Middle frontal gyrus (tissue), 1 donor: ENCODE results near the gene CNTRL.
"Not testable (repeated sequence)": the region's sequence is repeated elsewhere in the genome, so short reads cannot be mapped to it uniquely, and the experiment has no call there.

Source experiments
- DNase-seq: peaks from one replicate; pipeline ENCODE4 v3.0.0-alpha.2; 2015; ENCODE audit warnings: low spot score; ENCODE audit errors: extremely low spot score

CNTRL gene

GRCh38 chr9:121071756-121072421, 2.9 kb upstream of the CNTRL start:
- DNase-seq = no peak

- DNase-seq = no peak
These were observed 1.7 kb upstream of the CNTRL start for GRCh38 chr9:121073038-121073437.

DNA sequence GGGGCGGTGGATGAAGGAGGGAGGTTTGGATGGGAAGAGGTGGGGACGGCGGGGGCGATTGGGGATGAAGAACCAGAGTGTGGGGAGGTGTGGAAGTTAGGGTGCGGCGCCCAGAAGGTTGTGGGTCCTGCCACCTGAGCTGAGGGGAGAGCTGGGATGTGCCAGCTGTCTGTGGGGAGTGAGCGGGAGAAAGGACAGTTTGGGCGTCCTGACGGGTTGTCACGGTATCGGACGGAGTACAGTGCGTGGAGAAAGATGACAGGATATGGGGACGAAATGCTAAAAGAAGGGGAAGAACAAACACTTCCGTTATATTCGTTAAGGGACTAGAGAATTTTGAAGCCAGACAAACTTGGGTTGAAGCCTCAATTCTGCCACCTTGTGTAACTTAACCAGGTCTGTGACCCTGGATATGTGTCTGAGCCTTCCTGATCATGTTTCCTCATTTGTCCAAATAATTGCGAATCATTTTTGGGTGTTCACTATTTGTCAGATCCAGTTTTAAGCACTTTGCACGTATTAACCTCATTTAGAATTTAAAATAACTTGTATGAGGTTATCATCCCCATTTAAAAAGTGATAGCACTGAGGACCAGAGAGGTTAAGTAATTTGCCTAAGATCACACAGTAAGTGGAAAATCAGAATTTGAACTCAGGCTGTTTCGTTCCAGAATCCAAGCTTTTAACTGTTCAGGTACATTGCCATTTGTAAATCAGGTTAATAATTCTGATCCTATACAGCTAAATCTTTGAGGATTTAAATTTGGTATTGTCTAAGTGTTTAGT, 689 bp downstream of the CNTRL start:
- no peak for DNase-seq

DNA sequence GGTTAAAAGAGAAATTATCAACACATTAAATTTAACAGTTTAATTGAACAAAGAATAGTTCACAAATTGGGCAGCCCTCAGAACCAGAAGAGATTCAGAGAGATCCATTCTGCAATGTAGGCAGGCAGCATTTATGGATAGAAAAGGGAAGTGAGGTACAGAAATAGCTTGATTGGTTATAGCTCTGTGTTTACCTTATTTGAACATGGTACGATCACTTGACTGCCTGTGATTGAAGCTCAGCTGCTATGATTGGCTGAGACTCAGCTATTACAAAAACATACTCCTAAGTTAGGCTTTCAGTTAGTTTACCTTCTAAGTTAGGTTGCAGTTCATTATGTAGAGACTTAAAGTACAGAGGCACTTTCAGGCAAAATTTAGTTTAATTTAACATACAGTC, 7.3 kb downstream of the CNTRL start:
- no peak for DNase-seq

- no peak for DNase-seq
These were observed 10.9 kb downstream of the CNTRL start for GRCh38 chr9:121085661-121086060.

- no peak for DNase-seq
These were observed 13.8 kb downstream of the CNTRL start for GRCh38 chr9:121088576-121088975.

GRCh38 chr9:121090743-121091142, 16.0 kb downstream of the CNTRL start:
- DNase-seq = not testable (repeated sequence)

DNA sequence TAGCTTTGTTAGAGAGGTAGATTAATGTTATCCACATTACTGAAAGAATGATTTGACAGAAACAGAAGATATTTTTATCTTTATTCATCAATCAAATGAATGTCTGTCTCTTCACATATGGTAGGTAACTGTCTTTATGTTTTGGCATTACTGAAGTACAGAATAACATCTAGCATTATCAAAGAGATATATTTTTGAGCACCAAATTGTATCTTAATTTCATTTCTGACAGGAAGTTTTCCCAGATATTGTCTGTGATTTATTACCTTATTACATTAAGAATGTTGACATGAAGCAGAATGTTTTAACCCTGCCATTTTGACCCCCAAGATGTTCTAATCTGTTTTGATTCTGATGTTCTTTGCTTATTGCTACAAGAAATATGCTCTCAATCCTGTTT, 20.3 kb downstream of the CNTRL start:
- DNase-seq = no peak

- DNase-seq = no peak
These were observed 23.9 kb downstream of the CNTRL start for GRCh38 chr9:121098567-121099198.

DNA sequence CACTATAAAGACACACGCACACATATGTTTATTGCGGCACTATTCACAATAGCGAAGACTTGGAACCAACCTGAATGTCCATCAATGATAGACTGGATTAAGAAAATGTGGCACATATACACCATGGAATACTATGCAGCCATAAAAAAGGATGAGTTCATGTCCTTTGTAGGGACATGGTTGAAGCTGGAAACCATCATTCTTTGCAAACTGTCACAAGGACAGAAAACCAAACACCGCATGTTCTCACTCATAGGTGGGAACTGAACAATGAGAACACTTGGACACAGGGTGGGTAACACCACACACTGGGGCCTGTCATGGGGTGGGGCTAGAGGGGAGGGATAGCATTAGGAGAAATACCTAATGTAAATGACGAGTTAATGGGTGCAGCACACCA, 29.3 kb downstream of the CNTRL start:
- not testable (repeated sequence) for DNase-seq

DNA sequence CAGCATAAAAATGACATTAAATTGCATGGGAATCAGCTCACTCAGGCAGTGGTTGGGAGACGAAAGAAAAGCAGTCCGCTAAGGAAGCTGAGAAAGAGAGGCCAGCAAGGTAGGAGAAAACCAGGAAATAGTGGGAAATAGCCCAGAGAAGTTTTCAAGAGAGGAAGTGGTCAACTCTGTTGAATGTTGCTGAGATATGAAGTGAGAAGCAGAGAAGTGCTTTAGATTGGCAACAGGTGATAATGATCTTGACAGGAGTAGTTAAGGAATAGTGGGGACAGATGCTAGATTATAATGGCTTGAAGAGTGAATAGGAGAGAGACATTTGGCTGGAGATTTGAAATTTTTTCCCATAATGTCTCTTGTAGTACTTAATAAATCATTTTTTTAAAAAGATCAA, 30.8 kb downstream of the CNTRL start:
- DNase-seq = no peak

DNA sequence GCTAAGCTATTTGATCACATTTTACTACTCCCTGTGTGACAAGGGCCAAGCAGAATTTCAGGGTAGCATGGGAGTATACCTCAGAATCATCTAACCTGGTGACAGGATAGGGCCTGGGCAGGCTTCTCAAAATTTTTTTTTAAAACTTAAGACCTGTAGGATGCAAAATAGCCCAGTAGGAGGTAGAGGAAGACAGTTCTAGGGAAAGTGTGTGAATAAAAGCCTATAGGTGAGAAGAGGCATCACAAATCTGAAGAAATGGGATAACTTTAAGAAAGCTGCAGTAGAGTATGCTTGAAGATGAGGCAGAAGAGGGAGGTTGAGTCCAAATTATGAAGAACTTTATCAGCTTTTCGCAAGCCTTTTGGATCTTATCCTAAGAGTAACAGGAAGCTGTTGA, 32.3 kb downstream of the CNTRL start:
- no peak for DNase-seq

DNA sequence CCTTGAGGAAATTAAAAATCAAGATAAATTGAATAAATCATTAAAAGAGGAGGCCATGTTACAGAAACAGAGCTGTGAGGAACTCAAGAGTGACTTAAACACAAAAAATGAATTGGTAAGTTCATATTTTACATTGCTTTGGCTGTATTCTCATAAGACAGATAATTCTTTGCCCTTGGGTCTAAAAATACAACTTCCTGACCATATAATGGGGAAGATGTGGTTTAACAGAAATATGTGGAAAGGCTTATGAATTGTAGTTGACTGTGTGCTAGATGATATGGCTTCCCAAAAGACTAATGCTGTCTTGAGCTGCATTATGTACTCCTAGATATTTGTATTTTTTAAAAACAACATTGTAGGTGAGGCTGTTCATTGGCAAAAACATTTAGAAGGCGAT, 33.1 kb downstream of the CNTRL start:
- no peak for DNase-seq

- no peak for DNase-seq
These were observed 40.7 kb downstream of the CNTRL start for GRCh38 chr9:121115466-121115865.

- no peak for DNase-seq
These were observed 43.5 kb downstream of the CNTRL start for GRCh38 chr9:121118266-121118665.

- no peak for DNase-seq
These were observed 45.6 kb downstream of the CNTRL start for GRCh38 chr9:121120386-121120785.

DNA sequence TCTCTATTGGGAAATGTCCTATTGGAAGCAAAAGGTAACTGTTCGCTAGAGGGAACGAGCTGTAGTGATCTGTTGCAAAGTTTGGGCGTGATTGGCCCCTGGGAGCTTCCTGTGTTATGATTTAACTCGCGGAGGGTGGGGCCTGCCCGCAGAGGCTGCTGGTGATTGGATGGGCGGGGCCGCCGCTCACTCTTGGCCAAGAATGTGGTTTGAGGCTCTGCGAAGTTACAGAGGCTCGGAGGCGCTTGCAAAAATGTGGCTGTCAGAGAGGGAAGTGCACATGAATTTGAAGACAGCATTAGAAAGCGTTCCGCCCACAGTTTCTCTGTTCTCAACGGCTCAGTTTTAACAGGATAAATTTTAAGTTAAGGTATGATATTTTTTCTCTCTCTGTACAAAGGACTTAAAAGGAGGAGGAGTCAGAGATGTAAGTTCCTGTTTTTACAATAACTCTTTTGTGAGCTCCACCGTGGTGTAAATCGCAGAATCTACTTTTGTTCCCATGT, 46.9 kb downstream of the CNTRL start:
- DNase-seq = peak; percentile 86

DNA sequence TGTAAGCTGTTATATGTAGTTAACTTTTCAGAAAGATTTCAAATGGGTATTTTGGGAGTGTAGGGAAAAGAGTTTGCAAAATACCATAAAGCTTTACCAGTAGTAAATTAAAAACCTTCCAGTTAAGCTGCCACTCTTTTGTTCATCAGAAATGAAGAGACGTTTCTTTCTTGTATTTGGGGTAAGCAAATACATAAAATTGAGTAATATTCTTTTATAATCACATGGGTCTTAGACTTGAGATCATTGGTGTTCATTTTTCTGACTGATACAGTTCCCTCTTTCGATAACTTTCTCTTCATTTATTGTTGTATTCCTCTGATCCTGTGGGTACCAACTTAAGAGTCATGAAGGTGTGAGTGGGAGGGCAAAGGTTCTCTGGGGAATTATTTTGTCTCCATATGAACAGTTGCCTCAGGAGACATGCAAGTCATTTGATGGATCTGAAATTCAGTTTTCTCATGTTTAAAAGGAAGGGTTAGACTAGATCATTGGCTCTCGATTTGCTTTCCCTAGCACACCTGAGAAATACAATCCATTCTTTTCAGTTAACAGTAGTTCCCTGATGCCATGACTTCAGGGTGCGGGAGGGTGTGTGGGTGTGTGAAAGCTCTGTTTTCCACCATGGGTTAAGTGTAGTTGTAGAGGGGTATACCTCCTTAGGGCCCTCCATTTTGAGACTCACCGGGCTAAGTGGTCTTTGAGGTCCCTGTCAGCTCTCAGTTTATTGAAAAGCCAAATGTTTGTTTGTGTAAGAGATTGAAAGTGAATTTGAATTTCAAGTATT, 47.7 kb downstream of the CNTRL start:
- DNase-seq = no peak

- no peak for DNase-seq
These were observed 49.2 kb downstream of the CNTRL start for GRCh38 chr9:121123816-121124535.

DNA sequence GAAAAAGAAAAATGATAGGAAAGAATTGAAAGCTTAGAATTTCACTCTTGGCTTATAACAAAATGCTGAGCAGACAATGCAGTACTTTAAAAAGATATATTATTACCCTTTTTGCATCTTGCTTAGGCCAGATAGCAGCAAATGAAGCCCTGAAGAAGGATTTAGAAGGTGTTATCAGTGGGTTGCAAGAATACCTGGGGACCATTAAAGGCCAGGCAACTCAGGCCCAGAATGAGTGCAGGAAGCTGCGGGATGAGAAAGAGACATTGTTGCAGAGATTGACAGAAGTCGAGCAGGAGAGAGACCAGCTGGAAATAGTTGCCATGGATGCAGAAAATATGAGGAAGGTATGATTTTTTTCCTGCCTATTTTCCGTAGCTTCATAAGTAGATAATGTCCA, 50.8 kb downstream of the CNTRL start:
- no peak for DNase-seq

- DNase-seq = not testable (repeated sequence)
These were observed 54.6 kb downstream of the CNTRL start for GRCh38 chr9:121129384-121129783.
